ENCODE data around the gene NFIX. TPM values are rescaled to one million over a fixed set of nuclear protein-coding genes. Genes with fewer than 3 reads are reported as not detected.

Gene NFIX
- total RNA-seq = 10 to 100 TPM; 16.9 to 26.7 TPM

- ATAC-seq = peak; percentile 73
- intact Hi-C loops (cut with DNase I) = no loop called here
These were observed at the start of gene NFIX for GRCh38 chr19:12994701-12995595. Gene NFIX (plus strand): TSS chr19:12995475. CDS start chr19:12995838, 363 bp downstream.

GRCh38 chr19:12945479-12946091 lies 49.7 kb upstream of the NFIX start, which contains the start of gene RAD23A:
Gene RAD23A (plus strand): TSS chr19:12945862. CDS start chr19:12945949, 87 bp downstream.
- peak within 1 kb of the TSS; percentile 75 to 91 for H3K4me3 ChIP-seq
- peak within 1 kb of the TSS; percentile 86 to 95 (median 87) for H3K27ac ChIP-seq
- peaks cover 62% of the 10 kb centered on the region for H3K4me1 ChIP-seq
- 1% methylated on average over 41 to 50 of the region's 62 CpGs for WGBS, 2 donors
- peak; percentile 98 to 99 (median 99) for DNase-seq
- no peaks in the 10 kb centered on the region for H3K27me3 ChIP-seq
- H3K9me3 ChIP-seq = no peaks in the 10 kb centered on the region
- ATAC-seq = peak; percentile 95
- intact Hi-C loops (cut with DNase I) = no loop called here
- TF ChIP-seq POLR2A (IDR thresholded peaks at IDR 0.05) = peak; percentile 67 to 90 (median 84)
- TF ChIP-seq CTCF (IDR thresholded peaks at IDR 0.05) = peak in 3 of 7 experiments; percentile 12 to 34 (median 16)
- peaks cover 14 to 35% of the 10 kb centered on the region in 2 donors for H3K36me3 ChIP-seq (replicated peaks in 1 of 2; ENCODE audit: insufficient read depth in 1 of 2, low read depth in 2 of 2)

More at GRCh38 chr19:12994701-12995595, at the start of gene NFIX:
- no peaks in the 10 kb centered on the region for H3K9me3 ChIP-seq
- 9 to 50% methylated on average over 4 to 78 of the region's 84 CpGs for WGBS, 2 donors
- no peaks in the 10 kb centered on the region for H3K27me3 ChIP-seq
- peak; percentile 73 to 79 (median 74) for DNase-seq
- peaks cover 0 to 3% of the 10 kb centered on the region in 2 donors for H3K36me3 ChIP-seq (replicated peaks in 1 of 2; ENCODE audit: insufficient read depth in 1 of 2, low read depth in 2 of 2)
- H3K4me1 ChIP-seq = peaks cover 23% of the 10 kb centered on the region
- H3K27ac ChIP-seq = peak within 1 kb of the TSS; percentile 72 to 81 (median 77)
- TF ChIP-seq CTCF (IDR thresholded peaks at IDR 0.05) (no peak), POLR2A (IDR thresholded peaks at IDR 0.05) (no peak)
- H3K4me3 ChIP-seq = peak within 1 kb of the TSS; percentile 39 to 70

- Histone ChIP-seq H3K9me3 (no peaks in the 10 kb centered on the region), H3K36me3 (replicated peaks in 1 of 2; ENCODE audit: insufficient read depth in 1 of 2, low read depth in 2 of 2) (peaks cover 8 to 37% of the 10 kb centered on the region in 2 donors), H3K4me1 (peaks cover 55% of the 10 kb centered on the region), H3K27ac (peak overlapping the region; percentile 86 to 95 (median 87)), H3K27me3 (no peaks in the 10 kb centered on the region), H3K4me3 (peak overlapping the region; percentile 75 to 91)
- peak; percentile 69 to 77 (median 73) for DNase-seq
- TF ChIP-seq CTCF (IDR thresholded peaks at IDR 0.05) = no peak
- TF ChIP-seq POLR2A (IDR thresholded peaks at IDR 0.05) = no peak
- intact Hi-C loops (cut with DNase I) = no loop called here
- WGBS, 2 donors = 1% methylated on average over 14 to 31 of the region's 40 CpGs
- ATAC-seq = peak; percentile 70
These were observed 49.1 kb upstream of the NFIX start for GRCh38 chr19:12946092-12946721.

GRCh38 chr19:12946731-12947496 lies 48.4 kb upstream of the NFIX start:
- Histone ChIP-seq H3K36me3 (replicated peaks in 1 of 2; ENCODE audit: insufficient read depth in 1 of 2, low read depth in 2 of 2) (peaks cover 8 to 33% of the 10 kb centered on the region in 2 donors), H3K27me3 (no peaks in the 10 kb centered on the region), H3K9me3 (no peaks in the 10 kb centered on the region), H3K27ac (peak overlapping the region in 3 of 4 donors; percentile 86 to 95 (median 88)), H3K4me3 (no peak overlapping the region), H3K4me1 (peaks cover 48% of the 10 kb centered on the region)
- intact Hi-C loops (cut with DNase I) = no loop called here
- WGBS, 2 donors = 53 to 61% methylated on average over 14 of the region's 14 CpGs
- no peak for ATAC-seq
- TF ChIP-seq POLR2A (IDR thresholded peaks at IDR 0.05) = no peak
- DNase-seq = no peak

All from body of pancreas (tissue), 4 donors.